Measurements from ENCODE around the gene ARVCF. TPM values are rescaled to one million over a fixed set of nuclear protein-coding genes. Genes with fewer than 3 reads are reported as not detected.

ARVCF gene
- total RNA-seq, 1 donor from 2014 or later = 109 TPM

DNA sequence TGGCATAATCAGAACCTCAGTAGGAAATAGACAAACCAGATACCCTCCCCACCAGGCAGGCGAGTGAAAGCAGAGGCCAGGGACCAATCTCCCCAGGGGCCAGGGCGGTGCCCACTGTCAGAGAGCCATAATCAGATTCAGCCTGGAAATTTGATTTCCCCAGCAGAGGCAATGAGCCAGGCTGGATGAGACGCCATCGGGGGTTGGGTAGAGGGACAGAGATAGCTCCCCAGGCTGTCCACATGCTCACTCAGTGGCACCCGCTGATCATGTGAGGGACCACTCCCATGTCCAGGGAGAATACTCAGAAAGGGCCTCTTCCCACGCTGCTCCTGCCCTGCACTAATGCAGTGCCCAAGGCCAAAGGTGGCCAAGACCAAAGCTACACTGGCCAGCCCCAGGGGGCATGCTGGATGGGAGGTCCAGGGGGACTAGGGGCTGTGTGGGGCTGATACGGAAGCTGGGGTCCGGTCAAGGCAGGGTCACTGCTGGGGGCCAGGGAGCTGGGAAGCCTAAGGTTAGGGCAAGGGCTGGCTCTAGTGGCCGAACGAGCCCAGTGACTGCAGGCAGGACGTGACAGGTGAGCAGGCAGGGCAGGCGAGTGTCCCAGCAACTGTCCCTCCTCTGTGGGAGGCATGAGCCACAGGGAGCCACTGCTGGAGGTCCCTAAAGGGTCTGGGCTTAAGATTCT is 19.8 kb downstream of the ARVCF start:
- TF ChIP-seq, protein P1, sequence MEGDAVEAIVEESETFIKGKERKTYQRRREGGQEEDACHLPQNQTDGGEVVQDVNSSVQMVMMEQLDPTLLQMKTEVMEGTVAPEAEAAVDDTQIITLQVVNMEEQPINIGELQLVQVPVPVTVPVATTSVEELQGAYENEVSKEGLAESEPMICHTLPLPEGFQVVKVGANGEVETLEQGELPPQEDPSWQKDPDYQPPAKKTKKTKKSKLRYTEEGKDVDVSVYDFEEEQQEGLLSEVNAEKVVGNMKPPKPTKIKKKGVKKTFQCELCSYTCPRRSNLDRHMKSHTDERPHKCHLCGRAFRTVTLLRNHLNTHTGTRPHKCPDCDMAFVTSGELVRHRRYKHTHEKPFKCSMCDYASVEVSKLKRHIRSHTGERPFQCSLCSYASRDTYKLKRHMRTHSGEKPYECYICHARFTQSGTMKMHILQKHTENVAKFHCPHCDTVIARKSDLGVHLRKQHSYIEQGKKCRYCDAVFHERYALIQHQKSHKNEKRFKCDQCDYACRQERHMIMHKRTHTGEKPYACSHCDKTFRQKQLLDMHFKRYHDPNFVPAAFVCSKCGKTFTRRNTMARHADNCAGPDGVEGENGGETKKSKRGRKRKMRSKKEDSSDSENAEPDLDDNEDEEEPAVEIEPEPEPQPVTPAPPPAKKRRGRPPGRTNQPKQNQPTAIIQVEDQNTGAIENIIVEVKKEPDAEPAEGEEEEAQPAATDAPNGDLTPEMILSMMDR (conservative IDR thresholded peaks at IDR 0.05; ENCODE audit: low read depth, low read length) = no peak
- no peak overlapping the region for H3K4me3 ChIP-seq (ENCODE audit: low read depth, low read length)
- no peak for DNase-seq (ENCODE audit: low read depth)

DNA sequence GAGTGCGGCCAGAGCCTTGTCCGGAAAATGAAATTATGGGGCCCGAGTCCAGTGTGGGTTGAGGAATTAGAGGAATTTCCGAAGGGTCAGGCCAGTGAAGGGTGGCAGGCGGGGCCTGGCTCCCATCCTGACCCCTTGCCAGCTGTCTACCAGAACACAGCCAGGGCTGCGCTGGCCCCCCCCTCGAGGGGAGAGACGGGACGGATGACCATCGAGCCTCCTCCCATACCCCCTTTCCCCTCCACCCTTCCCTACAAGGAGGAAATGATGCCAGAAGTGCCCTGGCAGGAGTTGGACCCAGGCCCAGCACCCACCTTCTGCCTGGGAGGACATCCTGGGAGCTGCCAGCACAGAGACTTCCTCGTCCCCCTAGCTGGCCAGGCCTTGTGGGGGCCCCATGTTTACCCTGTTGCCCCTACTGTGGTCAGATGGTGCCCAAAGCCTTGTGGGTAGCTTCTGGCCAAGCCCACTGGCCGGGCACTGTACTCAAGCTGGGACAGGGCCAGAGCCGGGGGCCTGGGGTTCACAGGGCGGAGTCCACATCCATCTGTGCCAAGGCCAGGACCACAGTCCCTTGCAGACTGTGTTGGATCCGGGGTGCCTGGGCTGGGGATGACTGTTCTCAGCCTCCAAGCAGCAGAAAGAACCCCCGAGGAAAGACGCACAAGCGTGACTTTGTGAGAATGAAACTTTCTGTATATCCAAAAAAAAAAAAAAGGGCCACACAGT is 20.8 kb downstream of the ARVCF start:
- no peak for DNase-seq (ENCODE audit: low read depth)

DNA sequence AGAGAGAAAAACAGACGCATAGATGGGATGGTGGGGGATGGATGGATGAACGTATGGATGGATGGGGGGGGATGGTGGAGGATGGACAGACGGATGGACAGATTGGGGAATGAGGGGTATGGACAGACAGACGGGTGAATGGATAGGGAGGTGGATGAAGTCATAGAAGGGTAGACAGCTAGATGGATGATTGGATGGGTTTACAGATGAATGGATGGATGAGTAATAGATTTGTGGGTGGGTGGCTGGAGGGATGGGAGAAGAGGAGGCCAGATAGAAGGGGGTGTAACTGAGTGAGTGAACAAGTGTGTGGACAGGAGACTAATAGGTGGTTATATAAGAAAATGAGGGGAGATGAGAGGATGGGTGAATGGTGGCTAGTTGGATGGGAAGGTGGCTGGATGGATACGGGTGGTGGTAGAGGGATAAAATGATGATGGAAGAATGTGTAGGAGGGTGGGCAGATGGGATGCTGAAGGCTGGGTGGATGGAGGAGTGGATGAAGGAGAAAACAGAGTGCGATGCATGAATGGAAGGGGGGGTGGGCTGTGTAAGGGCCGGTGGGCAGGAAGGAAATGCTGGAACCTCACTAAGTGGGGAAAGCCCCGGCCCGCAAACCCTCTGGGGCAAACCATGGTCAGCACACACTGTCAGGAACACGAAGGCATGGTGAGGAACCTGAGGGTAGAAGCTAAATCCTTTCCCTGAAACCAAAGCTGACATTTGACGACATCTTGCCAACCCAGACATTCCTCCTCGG is 21.6 kb downstream of the ARVCF start:
- TF ChIP-seq, protein P1 (conservative IDR thresholded peaks at IDR 0.05; ENCODE audit: low read depth, low read length) = no peak
- no peak overlapping the region for H3K4me3 ChIP-seq (ENCODE audit: low read depth, low read length)
- DNase-seq (ENCODE audit: low read depth) = no peak

More for the DNA sequence above, 20.8 kb downstream of the ARVCF start:
- TF ChIP-seq, protein P1 (conservative IDR thresholded peaks at IDR 0.05; ENCODE audit: low read depth, low read length) = no peak
- H3K4me3 ChIP-seq (ENCODE audit: low read depth, low read length) = no peak overlapping the region

DNA sequence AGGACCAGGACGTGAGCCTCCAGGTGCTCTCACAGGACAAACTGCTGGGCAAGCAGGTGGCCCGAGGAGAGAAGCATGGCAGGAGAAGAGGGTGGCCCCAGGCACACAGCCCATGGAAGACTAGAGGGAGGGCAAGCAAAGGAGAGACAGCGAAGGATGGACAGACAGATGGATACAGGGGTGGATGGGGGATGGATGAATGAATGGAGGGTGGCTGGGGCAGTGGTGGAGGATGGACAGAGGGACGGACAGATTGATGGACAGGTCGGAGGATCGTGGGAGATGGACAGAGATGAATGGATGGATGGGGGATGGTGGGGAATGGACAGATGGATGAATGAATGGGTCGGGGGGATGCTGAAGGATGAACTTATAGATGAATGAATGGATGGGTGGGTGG is 22.7 kb downstream of the ARVCF start:
- no peak overlapping the region for H3K4me3 ChIP-seq (ENCODE audit: low read depth, low read length)
- DNase-seq (ENCODE audit: low read depth) = no peak
- TF ChIP-seq, protein P1 (conservative IDR thresholded peaks at IDR 0.05; ENCODE audit: low read depth, low read length) = no peak

DNA sequence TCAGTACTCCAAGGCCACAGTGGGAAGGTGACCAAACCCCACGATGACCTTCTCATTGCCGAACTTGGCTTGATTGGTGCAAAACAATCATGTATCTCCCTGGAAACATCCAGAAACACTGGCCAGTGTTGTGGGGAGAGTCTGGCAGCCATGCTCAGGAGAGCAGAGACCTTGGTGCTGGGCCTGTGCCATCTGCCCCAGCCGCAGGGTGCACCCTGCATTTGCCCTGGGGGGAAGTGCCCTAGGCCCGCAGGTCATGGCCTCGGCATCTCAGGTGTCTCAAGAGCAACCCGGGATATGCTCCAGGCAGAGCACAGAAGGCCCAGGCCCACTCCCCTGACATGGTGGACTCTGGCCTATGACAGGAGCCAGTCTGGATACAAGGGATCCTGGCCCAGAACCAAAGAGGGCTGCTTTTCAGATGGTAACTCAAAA is 23.7 kb downstream of the ARVCF start:
- DNase-seq (ENCODE audit: low read depth) = no peak
- TF ChIP-seq, protein P1 (conservative IDR thresholded peaks at IDR 0.05; ENCODE audit: low read depth, low read length) = no peak
- no peak overlapping the region for H3K4me3 ChIP-seq (ENCODE audit: low read depth, low read length)

DNA sequence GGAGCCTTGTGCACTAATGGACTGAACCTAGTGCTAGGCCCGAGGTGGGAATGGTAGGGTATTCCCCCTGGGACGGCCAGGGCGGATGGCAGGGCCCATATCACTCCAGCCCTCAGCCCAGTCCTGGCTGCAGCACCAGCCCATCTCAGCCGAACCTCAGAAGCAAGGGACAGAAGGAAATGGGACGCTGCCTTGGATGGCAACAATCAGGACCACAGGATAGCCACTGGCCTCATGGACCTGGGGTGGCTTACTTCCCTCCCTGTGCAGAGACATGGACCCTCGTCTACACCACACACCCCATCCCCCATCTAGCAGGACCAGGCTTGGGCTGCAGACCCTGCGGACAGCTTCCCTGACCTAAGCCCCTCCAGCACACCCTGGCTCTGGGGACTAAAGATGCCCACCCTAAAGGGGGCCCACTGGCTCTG is 24.1 kb downstream of the ARVCF start:
- no peak for DNase-seq (ENCODE audit: low read depth)
- no peak overlapping the region for H3K4me3 ChIP-seq (ENCODE audit: low read depth, low read length)
- TF ChIP-seq, protein P1 (conservative IDR thresholded peaks at IDR 0.05; ENCODE audit: low read depth, low read length) = no peak
